Skeletal muscle tissue (tissue), 4 donors: ENCODE measurements around the gene TMEM81. TPM values are rescaled to one million over a fixed set of nuclear protein-coding genes. Genes with fewer than 3 reads are reported as not detected.

Experiments used
- H3K27ac ChIP-seq: one replicate; pipeline ENCODE4 v1.7.0; 2013; ENCODE audit warnings: mild to moderate bottlenecking, low read depth, low read length, inconsistent platforms
- H3K27me3 ChIP-seq, 3 donors: one replicate each; pipeline ENCODE4 v1.7.0; 2013; ENCODE audit warnings: low read length in 3 of 3; ENCODE audit not compliant: control insufficient read depth in 3 of 3, insufficient read depth in 3 of 3
- H3K36me3 ChIP-seq, 3 donors: one replicate each; pipeline ENCODE4 v1.7.0; 2013; ENCODE audit warnings: low read length in 3 of 3; ENCODE audit not compliant: control insufficient read depth in 3 of 3, insufficient read depth in 3 of 3
- H3K4me1 ChIP-seq, 3 donors: one replicate each; pipeline ENCODE4 v1.7.0; 2013; ENCODE audit warnings: low read length in 3 of 3, mild to moderate bottlenecking in 3 of 3; ENCODE audit not compliant: control insufficient read depth in 3 of 3, insufficient read depth in 3 of 3
- H3K4me3 ChIP-seq, 3 donors: one replicate each; pipeline ENCODE4 v1.7.0; 2013; ENCODE audit warnings: low read length in 3 of 3
- H3K9ac ChIP-seq, 3 donors: one replicate each; pipeline ENCODE4 v1.7.0; 2013; ENCODE audit warnings: low read length in 3 of 3, mild to moderate bottlenecking in 3 of 3, moderate library complexity in 2 of 3, low read depth in 1 of 3
- H3K9me3 ChIP-seq, 3 donors: one replicate each; pipeline ENCODE4 v1.7.0; 2013; ENCODE audit warnings: low read length in 3 of 3; ENCODE audit not compliant: control insufficient read depth in 3 of 3
- total RNA-seq: library from RNA; depleted of rRNA; stranded (reverse); fragments of >200 nt; gene quantifications from one replicate; pipeline ENCODE4 v1.2.3, GENCODE V29; 2014
- donor health status: Osteomylitis.

TMEM81 gene
- total RNA-seq, 1 donor from 2014 or later, result 0.52 TPM

DNA sequence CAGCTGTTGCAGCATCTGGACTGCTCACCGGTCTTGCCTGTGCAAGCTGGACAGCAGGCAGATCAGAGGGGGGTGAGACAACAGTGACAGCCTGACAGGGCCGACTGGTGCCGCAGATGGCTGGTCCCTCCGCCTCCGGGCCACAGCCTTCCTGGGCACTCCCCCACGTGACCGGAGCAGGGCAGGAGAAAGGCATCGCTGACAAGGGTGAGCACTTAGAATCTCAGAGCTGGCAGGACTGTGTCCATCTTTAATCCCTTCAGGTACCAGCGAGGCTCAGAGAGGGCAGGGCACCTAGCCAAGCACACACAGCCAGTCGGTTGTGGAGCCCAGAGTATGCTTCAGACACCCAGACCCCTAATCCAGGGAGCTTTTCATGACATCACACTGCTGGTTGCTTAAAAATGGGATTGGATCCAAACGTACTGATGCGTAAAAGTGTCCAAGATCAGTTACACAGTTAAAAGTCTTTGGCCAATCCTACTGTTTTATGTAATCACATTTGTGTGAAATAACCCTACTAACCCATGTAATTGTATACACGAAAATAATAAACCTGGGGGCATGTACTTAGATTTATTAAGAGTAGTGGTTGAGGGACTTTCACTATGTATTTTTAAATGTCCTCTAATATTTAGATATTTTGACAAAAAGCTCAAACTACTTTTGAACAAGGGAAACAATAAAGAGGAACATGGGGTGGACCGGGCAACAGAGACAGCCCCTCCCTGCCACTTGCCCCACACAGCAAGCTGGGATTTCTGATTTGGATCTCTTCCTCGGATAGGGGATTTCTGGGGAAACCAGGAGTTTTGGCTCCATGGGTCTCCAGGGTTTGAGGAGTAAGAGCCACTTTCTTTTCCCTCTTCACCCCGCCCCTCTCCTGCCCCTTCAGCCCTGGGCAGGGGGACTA, 42.0 kb downstream of the TMEM81 start:
- Histone ChIP-seq H3K27me3 (peaks cover 46 to 61% (median 58%) of the 10 kb centered on the region in 3 donors), H3K9me3 (no peaks in the 10 kb centered on the region), H3K9ac (no peak overlapping the region), H3K4me3 (no peak overlapping the region), H3K27ac (no peak overlapping the region), H3K4me1 (no peaks in the 10 kb centered on the region), H3K36me3 (no peaks in the 10 kb centered on the region)

DNA sequence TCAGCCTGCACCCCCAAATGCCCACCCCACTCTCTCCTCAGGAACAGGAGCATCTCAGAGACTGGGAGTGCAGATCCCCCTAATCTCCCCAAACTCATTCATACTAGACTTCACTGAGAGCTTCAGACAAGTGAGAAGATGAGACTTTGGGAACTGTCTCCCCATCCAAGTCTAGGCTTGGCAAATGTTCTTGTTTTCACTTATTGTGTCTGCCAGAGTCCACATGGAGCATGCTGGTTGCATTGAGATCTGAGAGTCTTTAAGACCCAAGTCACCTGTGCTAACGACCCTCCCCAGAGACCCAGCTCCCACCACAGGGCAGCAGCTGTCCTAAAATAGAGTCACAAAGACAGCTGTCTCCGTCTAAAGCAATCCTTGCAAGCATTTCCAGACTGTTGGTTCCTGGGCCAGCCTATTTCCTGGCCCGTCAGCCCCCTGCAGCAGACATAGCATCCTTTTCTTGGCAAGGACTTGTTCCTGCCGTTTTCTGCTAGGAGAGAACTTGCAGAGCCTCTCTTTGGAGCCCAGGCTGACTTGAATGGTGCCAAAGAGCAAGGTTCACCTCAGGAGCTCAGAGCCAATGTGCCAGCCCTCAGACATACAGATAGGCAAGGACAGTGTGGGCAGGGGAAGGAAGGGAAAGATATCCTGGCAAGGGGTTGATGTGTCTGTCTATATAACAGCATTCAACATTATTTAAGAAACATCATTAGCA, 43.1 kb downstream of the TMEM81 start:
- H3K9me3 ChIP-seq, result no peaks in the 10 kb centered on the region
- H3K4me1 ChIP-seq, result no peaks in the 10 kb centered on the region
- no peak overlapping the region for H3K4me3 ChIP-seq
- H3K36me3 ChIP-seq, result no peaks in the 10 kb centered on the region
- H3K27ac ChIP-seq, result no peak overlapping the region
- H3K27me3 ChIP-seq, result peaks cover 35 to 50% (median 47%) of the 10 kb centered on the region in 3 donors
- no peak overlapping the region for H3K9ac ChIP-seq

DNA sequence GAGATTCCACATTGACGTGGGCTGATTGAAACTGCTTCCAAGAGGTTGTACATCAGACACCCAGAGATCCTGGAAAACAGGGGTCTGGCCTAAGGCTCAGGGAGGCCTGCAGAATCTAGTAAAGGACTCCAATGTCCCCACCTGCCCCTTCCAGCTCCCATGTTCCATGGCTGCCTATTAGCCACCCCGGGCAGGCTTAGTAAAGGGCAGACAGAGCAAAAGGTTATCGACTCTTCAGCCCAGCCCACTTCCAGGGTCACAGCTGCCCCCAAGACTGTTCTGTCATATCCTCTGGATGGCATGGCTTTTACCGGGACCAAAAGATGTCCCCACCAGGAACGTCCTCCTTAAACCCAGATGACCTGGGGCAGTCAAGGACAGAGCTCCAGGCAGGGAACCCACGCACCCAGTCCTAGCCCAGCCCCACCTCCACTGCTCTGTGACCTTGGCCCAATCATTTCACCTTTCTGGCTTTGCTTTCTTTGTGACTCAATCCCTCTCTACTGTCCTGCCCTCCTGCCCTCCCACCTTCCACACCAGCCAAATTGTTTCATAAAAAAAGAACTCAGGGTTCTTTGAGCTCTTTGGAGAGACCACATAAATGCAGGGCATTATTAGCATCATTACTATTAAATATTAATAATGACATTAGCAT, 46.0 kb downstream of the TMEM81 start:
- Histone ChIP-seq H3K9ac (no peak overlapping the region), H3K27ac (no peak overlapping the region), H3K9me3 (no peaks in the 10 kb centered on the region), H3K36me3 (no peaks in the 10 kb centered on the region), H3K27me3 (peaks cover 8 to 22% (median 19%) of the 10 kb centered on the region in 3 donors), H3K4me1 (no peaks in the 10 kb centered on the region), H3K4me3 (no peak overlapping the region)

- Histone ChIP-seq H3K27ac (no peak overlapping the region), H3K4me3 (no peak overlapping the region), H3K9me3 (no peaks in the 10 kb centered on the region)
Observed at GRCh38 chr1:205037539-205037938, 46.7 kb downstream of the TMEM81 start.

More at GRCh38 chr1:205037539-205037938, 46.7 kb downstream of the TMEM81 start:
- H3K27me3 ChIP-seq, result peaks cover 7 to 23% (median 16%) of the 10 kb centered on the region in 3 donors
- H3K36me3 ChIP-seq, result no peaks in the 10 kb centered on the region
- no peaks in the 10 kb centered on the region for H3K4me1 ChIP-seq
- no peak overlapping the region for H3K9ac ChIP-seq

Other genes with a start within 250 kb of the TMEM81 start
- 1.6 TPM for gene NFASC, start 213.6 kb downstream of the TMEM81 start, total RNA-seq
- 2.6 TPM for gene CNTN2, start 41.2 kb downstream of the TMEM81 start, total RNA-seq
- gene RBBP5, start 37.5 kb upstream of the TMEM81 start, total RNA-seq, result 12.5 TPM
- 10.4 TPM for gene DSTYK, start 127.2 kb upstream of the TMEM81 start, total RNA-seq
- gene TMCC2, start 143.5 kb upstream of the TMEM81 start, total RNA-seq, result 15.1 TPM
- gene NUAK2, start 237.3 kb upstream of the TMEM81 start, total RNA-seq, result 1.0 TPM